SK-N-SH (cell line): ENCODE measurements around the gene CXADR. TPM values are rescaled to one million over a fixed set of nuclear protein-coding genes. Genes with fewer than 3 reads are reported as not detected.

Experiments used
- CTCF ChIA-PET: fragments of 300-600, 350-600 bp; formaldehyde crosslinking; extraction: SDS; loops from one replicate; lab custom pipeline; 2021; lab: Yijun Ruan, JAX
- POLR2A ChIA-PET: fragments of 350-600 bp; sonication (Branson Sonifier 250); formaldehyde crosslinking; extraction: SDS; loops from one replicate; lab custom pipeline; 2020; ENCODE audit warnings: antibody characterized with exemption, inconsistent platforms; lab: Yijun Ruan, JAX
- DNase-seq: peaks from one replicate; pipeline ENCODE4 v3.0.0; 2012
- H2AFZ ChIP-seq: fragments of 200-600 bp; sonication (generic); 2 replicates; pipeline ENCODE4 v1.8.1; 2016; ENCODE audit warnings: antibody characterized with exemption, mild to moderate bottlenecking, low read depth
- H3F3A ChIP-seq: fragments of 200-600 bp; sonication (generic); replicated peaks from 2 replicates; pipeline ENCODE3; 2016; ENCODE audit warnings: antibody characterized with exemption, mild to moderate bottlenecking; ENCODE audit not compliant: insufficient read depth
- H3K27ac ChIP-seq, 2 experiments: fragments of 200-500 bp in 1 of 2; fragments of 200-600 bp in 1 of 2; sonication (Bioruptor generic) in 1 of 2; sonication (generic), shearing (Covaris generic) in 1 of 2; 2 replicates each; pipeline versions ENCODE4 v1.5.1 to v1.6.1; 2014 to 2016; ENCODE audit warnings: low read depth in 2 of 2, inconsistent platforms in 1 of 2, low read length in 1 of 2, mild to moderate bottlenecking in 1 of 2, mixed read lengths in 1 of 2
- H3K27me3 ChIP-seq: fragments of 200-600 bp; sonication (generic), shearing (Covaris generic); 2 replicates; pipeline ENCODE4 v1.6.1; 2016; ENCODE audit warnings: mixed run types; ENCODE audit not compliant: insufficient read depth
- H3K36me3 ChIP-seq, 2 experiments: fragments of 200-500 bp in 1 of 2; fragments of 200-600 bp in 1 of 2; sonication (Bioruptor generic) in 1 of 2; sonication (generic) in 1 of 2; replicated peaks in 1 of 2; 2 replicates each; pipeline versions ENCODE3 to v1.5.1; 2014 to 2016; ENCODE audit warnings: low read length in 1 of 2, mild to moderate bottlenecking in 1 of 2; ENCODE audit not compliant: insufficient read depth in 2 of 2, control insufficient read depth in 1 of 2
- H3K4me1 ChIP-seq, 2 experiments: fragments of 200-500 bp in 1 of 2; fragments of 200-600 bp in 1 of 2; sonication (Bioruptor generic) in 1 of 2; sonication (generic), shearing (Covaris generic) in 1 of 2; 2 replicates each; pipeline versions ENCODE4 v1.5.1 to v1.6.1; 2014 to 2016; ENCODE audit warnings: low read depth in 1 of 2, low read length in 1 of 2, mixed run types in 1 of 2; ENCODE audit not compliant: insufficient read depth in 2 of 2, control insufficient read depth in 1 of 2
- H3K4me2 ChIP-seq: fragments of 200-600 bp; sonication (generic), shearing (Covaris generic); 2 replicates; pipeline ENCODE4 v1.6.1; 2017; ENCODE audit warnings: mixed run types
- H3K4me3 ChIP-seq, 2 experiments: fragments of 200-500 bp in 1 of 2; fragments of 200-600 bp in 1 of 2; sonication (Bioruptor generic) in 1 of 2; sonication (generic), shearing (Covaris generic) in 1 of 2; 2 replicates each; pipeline versions ENCODE4 v1.5.1 to v1.8.1; 2014 to 2016; ENCODE audit warnings: low read depth in 2 of 2, inconsistent platforms in 1 of 2, low read length in 1 of 2, mild to moderate bottlenecking in 1 of 2, mixed read lengths in 1 of 2, moderate library complexity in 1 of 2
- H3K79me2 ChIP-seq: fragments of 200-600 bp; sonication (generic); 2 replicates; pipeline ENCODE4 v1.8.1; 2017; ENCODE audit warnings: mild to moderate bottlenecking; ENCODE audit not compliant: insufficient read depth
- H3K9ac ChIP-seq: fragments of 200-600 bp; sonication (generic); 2 replicates; pipeline ENCODE4 v1.6.1; 2017; ENCODE audit warnings: mixed run types
- H3K9me2 ChIP-seq: fragments of 200-600 bp; sonication (generic); 2 replicates; pipeline ENCODE4 v1.6.1; 2017; ENCODE audit warnings: mixed run types
- H3K9me3 ChIP-seq: fragments of 200-600 bp; sonication (generic); 2 replicates; pipeline ENCODE4 v1.6.1; 2017; ENCODE audit warnings: mixed run types, mild to moderate bottlenecking, moderate library complexity
- H4K20me1 ChIP-seq: fragments of 200-600 bp; sonication (generic); 2 replicates; pipeline ENCODE4 v1.6.1; 2017; ENCODE audit warnings: mild to moderate bottlenecking, mixed run types; ENCODE audit not compliant: insufficient read depth
- CHD2 ChIP-seq: fragments of 150-350 bp; IDR thresholded peaks from 2 replicates; pipeline ENCODE4 v1.6.1; 2018; ENCODE audit warnings: low read length; ENCODE audit not compliant: partially characterized antibody
- CTCF ChIP-seq: fragments of 200-600 bp; sonication (generic); IDR thresholded peaks from 2 replicates; pipeline ENCODE4 v1.6.1; 2017; ENCODE audit warnings: antibody characterized with exemption, mild to moderate bottlenecking, moderate library complexity
- GABPA ChIP-seq: IDR thresholded peaks from 2 replicates; pipeline ENCODE4 v1.4.0; 2012; ENCODE audit warnings: low read depth, mild to moderate bottlenecking
- GATA2 ChIP-seq: sonication (generic); formaldehyde crosslinking; IDR thresholded peaks from 2 replicates; pipeline ENCODE4 v1.5.0; 2020; ENCODE audit warnings: mild to moderate bottlenecking, missing genetic modification reagents
- IRF3 ChIP-seq: fragments of 150-350 bp; IDR thresholded peaks from 2 replicates; pipeline ENCODE4 v1.6.1; 2016; ENCODE audit warnings: mild to moderate bottlenecking, low read depth, low read length
- JUND ChIP-seq: IDR thresholded peaks from 2 replicates; pipeline ENCODE4 v1.4.0; 2012
- MAX ChIP-seq: IDR thresholded peaks from 2 replicates; pipeline ENCODE4 v1.4.0; 2012; ENCODE audit warnings: low read depth
- MEF2A ChIP-seq: IDR thresholded peaks from 2 replicates; pipeline ENCODE4 v1.4.0; 2012; ENCODE audit warnings: low read depth, borderline replicate concordance
- MXI1 ChIP-seq: IDR thresholded peaks from 2 replicates; pipeline ENCODE4 v1.6.1; 2012; ENCODE audit warnings: mild to moderate bottlenecking, low read depth, low read length, improper control_type of control experiment
- RAD21 ChIP-seq: IDR thresholded peaks from 2 replicates; pipeline ENCODE4 v1.6.1; 2012; ENCODE audit warnings: mild to moderate bottlenecking, low read length
- SMC3 ChIP-seq: IDR thresholded peaks from 2 replicates; pipeline ENCODE4 v1.6.1; 2012; ENCODE audit warnings: low read depth, low read length, improper control_type of control experiment
- TCF12 ChIP-seq: IDR thresholded peaks from 2 replicates; pipeline ENCODE4 v1.4.0; 2012
- USF1 ChIP-seq: IDR thresholded peaks from 2 replicates; pipeline ENCODE4 v1.4.0; 2012; ENCODE audit warnings: low read depth, borderline replicate concordance
- USF2 ChIP-seq: fragments of 150-350 bp; IDR thresholded peaks from 2 replicates; pipeline ENCODE4 v1.6.1; 2017; ENCODE audit warnings: antibody characterized with exemption, low read length, low read depth, borderline replicate concordance
- WGBS: methylation state at CpG from one replicate; pipeline ENCODE4 v1.1.6; 2017; ENCODE audit warnings: low lambda C conversion rate; 5-methylcytosine and 5-hydroxymethylcytosine counted together
- polyA plus RNA-seq, 3 experiments: library from polyadenylated mRNA; depleted of rRNA; stranded (reverse); fragments of >200 nt; gene quantifications; 2 replicates each; pipeline ENCODE4 v1.2.3, GENCODE V29; 2012

CXADR gene
- polyA plus RNA-seq, 1 of the 3 experiments (the other 2 are of a cell fraction): 1.1 TPM

GRCh38 chr21:17524635-17525034 lies 11.8 kb downstream of the CXADR start:
- no peak overlapping the region for H3K27ac ChIP-seq
- no peak overlapping the region for H3K4me3 ChIP-seq
- H2AFZ ChIP-seq: no peak overlapping the region
- TF ChIP-seq GATA2 (CRISPR knock-in tag): no peak
- TF ChIP-seq GABPA: no peak
- TF ChIP-seq IRF3: no peak
- no peak for TF ChIP-seq MAX
- no peak for TF ChIP-seq MEF2A
- no peak for TF ChIP-seq SMC3
- no peak for TF ChIP-seq JUND
- TF ChIP-seq TCF12: no peak
- CTCF ChIA-PET: interaction anchor here (1.5 kb wide), 1 partner anchor 61 kb away, joined by 3 read pairs; no protein-coding TSS in a partner anchor
- 83% methylated on average over 6 of the region's 6 CpGs for WGBS
- no peaks in the 10 kb centered on the region for H3K9me2 ChIP-seq
- no peak for DNase-seq
- no peak overlapping the region for H3K9ac ChIP-seq
- H3F3A ChIP-seq: no peaks in the 10 kb centered on the region
- no peaks in the 10 kb centered on the region for H4K20me1 ChIP-seq
- POLR2A ChIA-PET: no interaction called here
- H3K36me3 ChIP-seq: no peaks in the 10 kb centered on the region
- H3K9me3 ChIP-seq: no peaks in the 10 kb centered on the region
- no peaks in the 10 kb centered on the region for H3K27me3 ChIP-seq
- H3K79me2 ChIP-seq: no peaks in the 10 kb centered on the region
- no peaks in the 10 kb centered on the region for H3K4me1 ChIP-seq
- H3K4me2 ChIP-seq: no peak overlapping the region

- H3K27me3 ChIP-seq: no peaks in the 10 kb centered on the region
- no peaks in the 10 kb centered on the region for H3K79me2 ChIP-seq
- H3F3A ChIP-seq: no peaks in the 10 kb centered on the region
- no peak overlapping the region for H2AFZ ChIP-seq
- no peak for TF ChIP-seq MAX
- TF ChIP-seq USF2: no peak
- TF ChIP-seq GATA2 (CRISPR knock-in tag): no peak
- TF ChIP-seq CTCF: no peak
- no peak for TF ChIP-seq USF1
- no peak for TF ChIP-seq TCF12
- TF ChIP-seq RAD21: no peak
- TF ChIP-seq CHD2: no peak
- no peak for TF ChIP-seq MXI1
- TF ChIP-seq, all 33 proteins: peak for 0
- Histone ChIP-seq H3K4me3 (no peak overlapping the region), H3K36me3 (no peaks in the 10 kb centered on the region), H3K9me2 (no peaks in the 10 kb centered on the region), H3K9me3 (no peaks in the 10 kb centered on the region), H3K9ac (no peak overlapping the region), H3K27ac (no peak overlapping the region), H4K20me1 (no peaks in the 10 kb centered on the region), H3K4me1 (peaks cover 0 to under 1% of the 10 kb centered on the region in 2 experiments; a peak in 1 of 4 replicates), H3K4me2 (no peak overlapping the region)
- WGBS: 80% methylated on average over 3 of the region's 3 CpGs
- POLR2A ChIA-PET: no interaction called here
- CTCF ChIA-PET: interaction anchor here (1.3 kb wide), 1 partner anchor 12 kb away, joined by 7 read pairs; no protein-coding TSS in a partner anchor
- no peak for DNase-seq
These were observed 13.9 kb downstream of the CXADR start for GRCh38 chr21:17526776-17527175.
